ENCODE measurements around the gene APOL1.

Gene APOL1

GRCh38 chr22:36279219-36279666 is 26.3 kb downstream of the APOL1 start:
- DNase-seq (ENCODE audit: low read depth) = peak; percentile 66
- no peak overlapping the region for H3K4me3 ChIP-seq (ENCODE audit: low read depth, low read length)
- no peak for TF ChIP-seq POLR2A (IDR thresholded peaks at IDR 0.05; ENCODE audit: extremely low read depth, insufficient read length)
- peak; percentile 41; the same call in 1 of the 2 replicates for TF ChIP-seq MAX (IDR thresholded peaks at IDR 0.05; ENCODE audit: low read depth, low read length)
- no peak for TF ChIP-seq CTCF (IDR thresholded peaks at IDR 0.05; ENCODE audit: low read depth, low read length)
- peak; percentile 28; the same call in 1 of the 2 replicates for TF ChIP-seq MYC (IDR thresholded peaks at IDR 0.05; ENCODE audit: low read depth, low read length)

- no peak for DNase-seq (ENCODE audit: low read depth)
- H3K4me3 ChIP-seq (ENCODE audit: low read depth, low read length) = no peak overlapping the region
- TF ChIP-seq POLR2A (IDR thresholded peaks at IDR 0.05; ENCODE audit: extremely low read depth, insufficient read length) (no peak), CTCF (IDR thresholded peaks at IDR 0.05; ENCODE audit: low read depth, low read length) (no peak), MYC (IDR thresholded peaks at IDR 0.05; ENCODE audit: low read depth, low read length) (no peak), MAX (IDR thresholded peaks at IDR 0.05; ENCODE audit: low read depth, low read length) (no peak)
Measured at GRCh38 chr22:36280379-36280778, 27.4 kb downstream of the APOL1 start.

GRCh38 chr22:36281781-36282327 is 28.9 kb downstream of the APOL1 start:
- no peak for TF ChIP-seq CTCF (IDR thresholded peaks at IDR 0.05; ENCODE audit: low read depth, low read length)
- no peak for TF ChIP-seq MYC (IDR thresholded peaks at IDR 0.05; ENCODE audit: low read depth, low read length)
- no peak for TF ChIP-seq MAX (IDR thresholded peaks at IDR 0.05; ENCODE audit: low read depth, low read length)
- TF ChIP-seq POLR2A (IDR thresholded peaks at IDR 0.05; ENCODE audit: extremely low read depth, insufficient read length) = no peak
- DNase-seq (ENCODE audit: low read depth) = no peak
- no peak overlapping the region for H3K4me3 ChIP-seq (ENCODE audit: low read depth, low read length)

- TF ChIP-seq CTCF (IDR thresholded peaks at IDR 0.05; ENCODE audit: low read depth, low read length) = no peak
- no peak for TF ChIP-seq MAX (IDR thresholded peaks at IDR 0.05; ENCODE audit: low read depth, low read length)
- TF ChIP-seq POLR2A (IDR thresholded peaks at IDR 0.05; ENCODE audit: extremely low read depth, insufficient read length) = no peak
- no peak for TF ChIP-seq MYC (IDR thresholded peaks at IDR 0.05; ENCODE audit: low read depth, low read length)
- DNase-seq (ENCODE audit: low read depth) = no peak
- H3K4me3 ChIP-seq (ENCODE audit: low read depth, low read length) = no peak overlapping the region
Measured at GRCh38 chr22:36282328-36282831, 29.4 kb downstream of the APOL1 start.

- H3K4me3 ChIP-seq (ENCODE audit: low read depth, low read length) = no peak overlapping the region
- TF ChIP-seq MAX (IDR thresholded peaks at IDR 0.05; ENCODE audit: low read depth, low read length) (no peak), POLR2A (IDR thresholded peaks at IDR 0.05; ENCODE audit: extremely low read depth, insufficient read length) (no peak), CTCF (IDR thresholded peaks at IDR 0.05; ENCODE audit: low read depth, low read length) (no peak), MYC (IDR thresholded peaks at IDR 0.05; ENCODE audit: low read depth, low read length) (no peak)
- no peak for DNase-seq (ENCODE audit: low read depth)
Measured at GRCh38 chr22:36284171-36284571, 31.2 kb downstream of the APOL1 start.

All from NB4 (cell line).